Esophagus squamous epithelium (tissue), 4 donors: ENCODE results near the gene MNT.

Source experiments
- POLR2A ChIP-seq, 4 donors: fragments of 450-650 bp; IDR thresholded peaks; one replicate each; pipeline ENCODE4 v1.6.1; 2017; ENCODE audit warnings: antibody characterized with exemption in 4 of 4, mild to moderate bottlenecking in 4 of 4, moderate library complexity in 3 of 4
- TF ChIP-seq, protein P1 (sequence below), 6 experiments: fragments of 450-650 bp in 4 of 6; fragments of 200-600 bp in 2 of 6; sonication (generic) in 2 of 6; IDR thresholded peaks; one replicate each; pipeline ENCODE4 v1.5.1; 2016 to 2019; ENCODE audit warnings: antibody characterized with exemption in 6 of 6, mild to moderate bottlenecking in 4 of 6, moderate library complexity in 4 of 6

DNA sequence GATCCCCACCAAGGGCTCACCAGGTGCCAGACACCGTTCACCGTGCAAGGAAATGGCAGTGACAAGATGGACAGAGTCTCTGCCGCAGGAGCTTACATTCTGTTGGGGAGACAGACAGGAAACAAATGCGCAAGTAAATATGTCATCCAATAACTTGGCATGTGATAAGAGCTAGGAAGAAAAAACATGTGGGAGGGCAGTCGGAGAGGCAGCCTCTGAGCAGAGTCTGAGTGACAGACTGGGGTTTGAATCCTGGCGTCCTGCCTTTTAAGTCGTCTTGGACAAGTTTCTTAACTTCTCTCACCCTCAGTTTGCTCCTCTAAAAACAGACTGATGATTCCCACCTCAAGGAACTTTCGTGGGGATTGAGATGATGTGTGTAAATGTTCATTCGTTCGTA, 56.3 kb downstream of the MNT start:
- TF ChIP-seq, protein P1, sequence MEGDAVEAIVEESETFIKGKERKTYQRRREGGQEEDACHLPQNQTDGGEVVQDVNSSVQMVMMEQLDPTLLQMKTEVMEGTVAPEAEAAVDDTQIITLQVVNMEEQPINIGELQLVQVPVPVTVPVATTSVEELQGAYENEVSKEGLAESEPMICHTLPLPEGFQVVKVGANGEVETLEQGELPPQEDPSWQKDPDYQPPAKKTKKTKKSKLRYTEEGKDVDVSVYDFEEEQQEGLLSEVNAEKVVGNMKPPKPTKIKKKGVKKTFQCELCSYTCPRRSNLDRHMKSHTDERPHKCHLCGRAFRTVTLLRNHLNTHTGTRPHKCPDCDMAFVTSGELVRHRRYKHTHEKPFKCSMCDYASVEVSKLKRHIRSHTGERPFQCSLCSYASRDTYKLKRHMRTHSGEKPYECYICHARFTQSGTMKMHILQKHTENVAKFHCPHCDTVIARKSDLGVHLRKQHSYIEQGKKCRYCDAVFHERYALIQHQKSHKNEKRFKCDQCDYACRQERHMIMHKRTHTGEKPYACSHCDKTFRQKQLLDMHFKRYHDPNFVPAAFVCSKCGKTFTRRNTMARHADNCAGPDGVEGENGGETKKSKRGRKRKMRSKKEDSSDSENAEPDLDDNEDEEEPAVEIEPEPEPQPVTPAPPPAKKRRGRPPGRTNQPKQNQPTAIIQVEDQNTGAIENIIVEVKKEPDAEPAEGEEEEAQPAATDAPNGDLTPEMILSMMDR (IDR thresholded peaks at IDR 0.05): no peak
- TF ChIP-seq POLR2A (IDR thresholded peaks at IDR 0.05): no peak
